Spleen (tissue), 7 donors: ENCODE results near the gene OSTF1.

ENCODE experiments used
- CTCF ChIP-seq, 11 experiments: fragments of 200-600 bp in 7 of 11; fragments of 450-650 bp in 4 of 11; sonication (generic) in 4 of 11; IDR thresholded peaks in 8 of 11; conservative IDR thresholded peaks in 3 of 11; 1 replicate in 7 of 11; 2 replicates in 4 of 11; pipeline versions ENCODE4 v1.4.0 to v1.8.0; 2016 to 2021; ENCODE audit warnings: antibody characterized with exemption in 11 of 11, inconsistent platforms in 4 of 11, mild to moderate bottlenecking in 1 of 11
- POLR2A ChIP-seq, 3 donors: fragments of 450-650 bp; IDR thresholded peaks; one replicate each; pipeline ENCODE4 v1.5.1; 2017; ENCODE audit warnings: antibody characterized with exemption in 3 of 3, mild to moderate bottlenecking in 1 of 3
- POLR2AphosphoS5 ChIP-seq, 3 donors: sonication (generic); formaldehyde crosslinking; IDR thresholded peaks; one replicate each; pipeline ENCODE4 v1.5.1; 2017; ENCODE audit warnings: antibody characterized with exemption in 3 of 3
- donor health status: DM: no; HTN: no; CAD: no; lungs with moderate emphysema.
- donor health status: DM: no; HTN: no; CAD: no.
- donor health status: DM: no; HTN: no; CAD: no.

- TF ChIP-seq CTCF (IDR thresholded peaks at IDR 0.05 in 8 of 11, conservative IDR thresholded peaks at IDR 0.05 in 3 of 11) (no peak), POLR2AphosphoS5 (IDR thresholded peaks at IDR 0.05) (no peak), POLR2A (IDR thresholded peaks at IDR 0.05) (no peak)
Measured at GRCh38 chr9:75096796-75097195, 8.5 kb downstream of the OSTF1 start.
